CD14-positive monocyte (primary cell): ENCODE measurements around the gene C16orf92. TPM values are rescaled to one million over a fixed set of nuclear protein-coding genes. Genes with fewer than 3 reads are reported as not detected.
A peak's percentile ranks its signal among the peaks of the same experiment; 100 is the strongest.

Experiments
- DNase-seq, 3 donors: peaks; one replicate each; pipeline ENCODE4 v3.0.0-alpha.2; 2011 to 2022
- H2AFZ ChIP-seq: 2 replicates; pipeline ENCODE4 v1.6.0; 2012; ENCODE audit warnings: mild to moderate bottlenecking, low read depth, low read length, inconsistent platforms; ENCODE audit not compliant: insufficient read depth, poor library complexity, severe bottlenecking
- H3K27ac ChIP-seq, 2 donors: 1 replicate in 1 of 2; 2 replicates in 1 of 2; pipeline ENCODE4 v1.5.1; 2012 to 2013; ENCODE audit warnings: low read length in 2 of 2, control low read depth in 1 of 2, inconsistent platforms in 1 of 2, low read depth in 1 of 2, mild to moderate bottlenecking in 1 of 2
- H3K27me3 ChIP-seq, 2 donors: one replicate each; pipeline versions ENCODE4 v1.6.0 to v1.6.1; 2011 to 2013; ENCODE audit warnings: low read length in 2 of 2; ENCODE audit not compliant: control insufficient read depth in 2 of 2, insufficient read depth in 2 of 2
- H3K36me3 ChIP-seq, 2 donors: replicated peaks in 1 of 2; 1 replicate in 1 of 2; 2 replicates in 1 of 2; pipeline versions ENCODE4 v1.5.1 to v1.6.1; 2012 to 2013; ENCODE audit warnings: low read length in 2 of 2, control low read depth in 1 of 2, inconsistent platforms in 1 of 2, mild to moderate bottlenecking in 1 of 2; ENCODE audit not compliant: insufficient read depth in 2 of 2, control insufficient read depth in 1 of 2
- H3K4me1 ChIP-seq, 2 donors: 1 replicate in 1 of 2; 2 replicates in 1 of 2; pipeline versions ENCODE4 v1.5.1 to v1.6.1; 2012 to 2013; ENCODE audit warnings: low read length in 2 of 2, control low read depth in 1 of 2, inconsistent platforms in 1 of 2, mild to moderate bottlenecking in 1 of 2, moderate library complexity in 1 of 2; ENCODE audit not compliant: insufficient read depth in 2 of 2, control insufficient read depth in 1 of 2
- H3K4me2 ChIP-seq: replicated peaks from 2 replicates; pipeline ENCODE3; 2012; ENCODE audit warnings: low read length, moderate library complexity, mild to moderate bottlenecking; ENCODE audit not compliant: poor library complexity, severe bottlenecking; ENCODE audit errors: extremely low read depth
- H3K4me3 ChIP-seq, 3 experiments: fragments of 200-600 bp in 1 of 3; sonication (generic) in 1 of 3; replicated peaks in 1 of 3; 1 replicate in 2 of 3; 2 replicates in 1 of 3; pipeline ENCODE4 v1.5.1; 2011 to 2013; ENCODE audit warnings: low read length in 3 of 3, mild to moderate bottlenecking in 3 of 3, control low read depth in 2 of 3, low read depth in 2 of 3, inconsistent platforms in 1 of 3, moderate library complexity in 1 of 3
- H3K79me2 ChIP-seq: 2 replicates; pipeline ENCODE4 v1.6.0; 2012; ENCODE audit warnings: mild to moderate bottlenecking, control low read depth, inconsistent platforms, low read length, moderate library complexity; ENCODE audit not compliant: insufficient read depth
- H3K9ac ChIP-seq: 2 replicates; pipeline ENCODE4 v1.6.0; 2017; ENCODE audit warnings: low read length, mild to moderate bottlenecking; ENCODE audit not compliant: insufficient read depth, poor library complexity, severe bottlenecking
- H3K9me3 ChIP-seq, 2 donors: replicated peaks in 1 of 2; 1 replicate in 1 of 2; 2 replicates in 1 of 2; pipeline versions ENCODE4 v1.5.1 to v1.6.1; 2012 to 2013; ENCODE audit warnings: low read length in 2 of 2, control low read depth in 1 of 2; ENCODE audit not compliant: control insufficient read depth in 1 of 2, insufficient read depth in 1 of 2
- H4K20me1 ChIP-seq: 2 replicates; pipeline ENCODE4 v1.6.0; 2012; ENCODE audit warnings: mild to moderate bottlenecking, low read length, control low read depth, moderate library complexity; ENCODE audit not compliant: insufficient read depth
- H3K27ac Mint-ChIP-seq, 7 donors: one replicate each; pipeline ENCODE4 v1.8.0; 2020; ENCODE audit warnings: mild to moderate bottlenecking in 7 of 7, mixed read lengths in 7 of 7, moderate library complexity in 6 of 7, inconsistent platforms in 2 of 7
- H3K27me3 Mint-ChIP-seq, 3 donors: one replicate each; pipeline ENCODE4 v1.8.0; 2021 to 2022; ENCODE audit warnings: low read depth in 3 of 3, mild to moderate bottlenecking in 3 of 3, mixed read lengths in 3 of 3, moderate library complexity in 3 of 3, inconsistent platforms in 1 of 3
- H3K36me3 Mint-ChIP-seq, 2 donors: one replicate each; pipeline ENCODE4 v1.8.0; 2020; ENCODE audit warnings: mixed read lengths in 2 of 2, inconsistent platforms in 1 of 2, mild to moderate bottlenecking in 1 of 2
- H3K4me1 Mint-ChIP-seq: one replicate; pipeline ENCODE4 v1.8.0; 2020; ENCODE audit warnings: mild to moderate bottlenecking, mixed read lengths
- H3K4me3 Mint-ChIP-seq, 2 donors: one replicate each; pipeline ENCODE4 v1.8.0; 2020; ENCODE audit warnings: mild to moderate bottlenecking in 2 of 2, mixed read lengths in 2 of 2, moderate library complexity in 1 of 2
- H3K9me3 Mint-ChIP-seq, 7 donors: one replicate each; pipeline ENCODE4 v1.8.0; 2020 to 2022; ENCODE audit warnings: mixed read lengths in 7 of 7, mild to moderate bottlenecking in 6 of 7, moderate library complexity in 6 of 7, inconsistent platforms in 2 of 7
- CTCF ChIP-seq: fragments of 200-600 bp; IDR thresholded peaks from one replicate; pipeline ENCODE4 v1.8.0; 2022; ENCODE audit warnings: antibody characterized with exemption, mild to moderate bottlenecking
- WGBS: methylation state at CpG from one replicate; pipeline ENCODE4 v1.1.5; 2013; ENCODE audit warnings: missing lambda C conversion rate; ENCODE audit not compliant: insufficient coverage; 5-methylcytosine and 5-hydroxymethylcytosine counted together
- intact Hi-C, 2 donors: fragments of 100-400 bp; cut with micrococcal nuclease; formaldehyde crosslinking; loops; one replicate each; pipeline versions ENCODE4 v1.15.0 to v1.15.1; 2023
- polyA plus RNA-seq, 3 donors: library from polyadenylated mRNA; depleted of rRNA in 1 of 3; unstranded in 2 of 3; stranded (reverse) in 1 of 3; fragments of 300-500 nt in 2 of 3; fragments of >200 nt in 1 of 3; fragmentation: Illumina TruSeq in 2 of 3; gene quantifications; 1 replicate in 2 of 3; 2 replicates in 1 of 3; pipeline ENCODE4 v1.2.3, GENCODE V29; 2012 to 2021

C16orf92 gene
- polyA plus RNA-seq, 3 donors: not detected

- peak; percentile 77 for TF ChIP-seq CTCF
- Histone ChIP-seq H3K79me2 (no peaks in the 10 kb centered on the region), H3K9ac (no peak overlapping the region), H3K4me3 (no peak overlapping the region), H3K36me3 (peaks cover 14 to 33% of the 10 kb centered on the region in 2 donors), H3K9me3 (peaks cover 0 to 2% of the 10 kb centered on the region in 2 donors), H3K27me3 (peaks cover 6 to 15% of the 10 kb centered on the region in 2 donors), H4K20me1 (peaks cover 7% of the 10 kb centered on the region), H3K4me2 (no peak overlapping the region), H3K4me1 (peaks cover 2 to 4% of the 10 kb centered on the region in 2 donors), H3K27ac (no peak overlapping the region), H2AFZ (no peak overlapping the region)
- DNase-seq: peak; percentile 15 to 34 (median 26)
- Mint-ChIP-seq H3K9me3 (peaks cover 0 to 5% (median 2%) of the 10 kb centered on the region in 7 donors), H3K4me1 (peaks cover 2% of the 10 kb centered on the region), H3K36me3 (peaks cover 23 to 38% of the 10 kb centered on the region in 2 donors), H3K27me3 (peaks cover 12 to 25% (median 18%) of the 10 kb centered on the region in 3 donors), H3K27ac (no peak overlapping the region), H3K4me3 (no peak overlapping the region)
- intact Hi-C loops: loop anchor here in 1 of 2 donors (5.0 kb wide), 2 partner anchors 58 to 308 kb away; no protein-coding TSS in a partner anchor
- 72% methylated on average over 24 of the region's 35 CpGs for WGBS
Observed at GRCh38 chr16:30005341-30006094, 17.5 kb upstream of the C16orf92 start.

GRCh38 chr16:30006095-30006473 lies 16.9 kb upstream of the C16orf92 start:
- Histone ChIP-seq H3K9ac (no peak overlapping the region), H3K4me3 (no peak overlapping the region), H3K79me2 (no peaks in the 10 kb centered on the region)

More at GRCh38 chr16:30006095-30006473, 16.9 kb upstream of the C16orf92 start:
- Mint-ChIP-seq H3K27me3 (peaks cover 14 to 30% (median 23%) of the 10 kb centered on the region in 3 donors), H3K4me3 (no peak overlapping the region), H3K9me3 (peaks cover 0 to 7% (median 3%) of the 10 kb centered on the region in 7 donors), H3K27ac (no peak overlapping the region), H3K4me1 (peaks cover 4% of the 10 kb centered on the region), H3K36me3 (peaks cover 21 to 33% of the 10 kb centered on the region in 2 donors)
- Histone ChIP-seq H3K27me3 (peaks cover 8 to 19% of the 10 kb centered on the region in 2 donors), H3K27ac (no peak overlapping the region), H3K36me3 (peaks cover 8 to 28% of the 10 kb centered on the region in 2 donors), H4K20me1 (peaks cover 5% of the 10 kb centered on the region), H3K4me1 (peaks cover 6 to 9% of the 10 kb centered on the region in 2 donors), H2AFZ (no peak overlapping the region), H3K4me2 (no peak overlapping the region), H3K9me3 (peaks cover 0 to 4% of the 10 kb centered on the region in 2 donors)
- TF ChIP-seq CTCF: no peak
- no peak for DNase-seq
- 94% methylated on average over 18 of the region's 18 CpGs for WGBS
- intact Hi-C loops: loop anchor here in 1 of 2 donors (5.0 kb wide), 2 partner anchors 59 to 309 kb away; no protein-coding TSS in a partner anchor
